Measurements from ENCODE around the gene CRACDL. TPM values are rescaled to one million over a fixed set of nuclear protein-coding genes. Genes with fewer than 3 reads are reported as not detected.

The CRACDL gene
- total RNA-seq, 3 donors from 2014 or later = 0.10 to 0.46 (median 0.16) TPM

GRCh38 chr2:98914713-98915580 lies 21.1 kb downstream of the CRACDL start:
- H3K4me3 Mint-ChIP-seq = no peak overlapping the region
- H3K4me1 Mint-ChIP-seq (ENCODE audit: low read depth) = peaks cover 14% of the 10 kb centered on the region
- ATAC-seq (no peak), DNase-seq (no peak)
- H3K36me3 Mint-ChIP-seq (ENCODE audit: insufficient read depth) = no peaks in the 10 kb centered on the region
- peaks cover 25% of the 10 kb centered on the region for H3K27me3 Mint-ChIP-seq (ENCODE audit: low read depth)
- no peaks in the 10 kb centered on the region for H3K9me3 Mint-ChIP-seq

DNA sequence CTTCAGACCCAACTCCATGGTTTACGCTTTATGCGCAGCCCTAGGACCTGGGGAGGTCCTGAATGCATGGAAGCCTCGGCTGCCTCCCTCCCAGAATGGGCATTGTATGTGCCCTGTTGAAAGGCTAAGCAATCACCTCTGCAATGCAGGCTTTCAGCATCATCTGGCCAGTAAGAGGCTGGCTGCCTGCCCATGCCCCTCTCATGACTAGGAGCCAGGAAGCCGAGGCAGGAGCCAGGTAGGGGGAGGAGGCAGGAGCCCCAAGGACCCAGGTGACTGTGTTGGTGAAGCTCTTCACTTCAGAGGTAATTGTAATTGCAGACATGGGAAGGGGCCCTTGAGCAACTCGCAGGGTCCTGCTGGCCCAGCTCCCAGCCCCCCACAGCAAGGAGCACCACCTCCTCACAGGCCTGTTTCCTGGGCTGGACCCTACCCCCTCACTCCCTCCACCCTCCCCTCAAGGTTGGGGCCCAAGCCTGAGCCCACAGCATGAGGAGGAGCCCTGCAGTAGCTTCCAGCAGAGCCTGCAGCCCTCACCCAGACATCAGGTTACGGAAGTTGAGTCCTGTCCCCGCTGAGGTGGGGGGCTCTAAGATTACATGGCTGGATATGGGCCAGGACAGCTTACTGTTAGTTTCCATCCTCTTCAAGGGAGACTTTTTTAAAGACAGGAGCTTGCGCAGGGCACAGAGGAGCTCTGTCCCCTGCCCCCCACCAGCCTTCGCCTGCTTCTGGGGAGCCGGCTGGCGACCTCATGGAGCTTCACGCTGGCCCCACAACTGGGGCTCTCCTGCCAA lies 21.9 kb downstream of the CRACDL start:
- DNase-seq (no peak), ATAC-seq (no peak)
- H3K4me1 Mint-ChIP-seq (ENCODE audit: low read depth) = peaks cover 22% of the 10 kb centered on the region
- no peaks in the 10 kb centered on the region for H3K36me3 Mint-ChIP-seq (ENCODE audit: insufficient read depth)
- H3K27me3 Mint-ChIP-seq (ENCODE audit: low read depth) = peaks cover 25% of the 10 kb centered on the region
- H3K4me3 Mint-ChIP-seq = no peak overlapping the region
- H3K9me3 Mint-ChIP-seq = no peaks in the 10 kb centered on the region

DNA sequence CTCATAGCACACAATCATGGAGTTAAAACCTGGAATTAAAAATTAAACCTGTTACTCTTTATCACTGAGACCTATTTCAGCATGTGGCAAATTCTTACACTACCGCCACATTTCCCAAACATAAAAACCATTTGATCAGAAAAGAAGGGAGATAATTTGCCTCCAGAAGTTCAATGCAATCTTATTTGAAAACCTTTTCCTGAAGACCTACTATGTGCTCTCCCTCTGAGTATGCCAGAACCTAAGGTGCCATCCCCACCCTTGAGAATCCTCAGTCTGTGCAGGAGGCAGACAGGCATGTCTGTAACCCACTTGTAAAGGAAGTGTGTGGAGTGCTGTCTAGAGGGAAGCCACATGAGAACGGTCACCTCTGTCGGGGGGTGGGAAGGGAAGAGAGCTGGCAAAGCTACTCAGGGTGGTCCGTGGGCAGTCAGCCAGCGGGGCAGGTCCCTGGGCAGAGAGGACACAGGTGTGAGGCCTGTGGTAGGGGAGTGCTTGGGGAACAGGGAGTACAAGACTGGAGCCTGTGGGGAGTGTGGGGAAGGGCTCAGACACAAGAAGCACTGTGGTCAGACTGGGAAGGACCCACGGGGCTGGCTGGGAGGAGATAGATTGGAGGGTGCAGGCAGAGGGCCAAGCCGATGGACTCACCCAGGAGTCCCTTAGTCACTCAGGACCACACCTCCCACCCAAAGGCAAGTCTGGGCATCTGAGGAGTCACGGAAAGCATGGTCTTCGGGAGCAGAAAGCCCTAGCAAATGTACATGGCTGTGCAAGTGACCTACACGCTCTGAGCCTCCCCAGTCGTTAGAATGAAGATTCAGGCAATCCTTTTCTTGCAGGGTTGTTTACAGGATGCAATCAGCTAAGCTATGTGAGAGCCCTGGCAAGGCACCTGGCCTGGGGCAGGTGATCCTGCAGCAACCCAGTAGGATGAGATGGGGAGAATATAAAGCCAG lies 22.8 kb downstream of the CRACDL start:
- Mint-ChIP-seq H3K27me3 (ENCODE audit: low read depth) (peaks cover 29% of the 10 kb centered on the region), H3K4me3 (no peak overlapping the region), H3K4me1 (ENCODE audit: low read depth) (peaks cover 27% of the 10 kb centered on the region)

DNA sequence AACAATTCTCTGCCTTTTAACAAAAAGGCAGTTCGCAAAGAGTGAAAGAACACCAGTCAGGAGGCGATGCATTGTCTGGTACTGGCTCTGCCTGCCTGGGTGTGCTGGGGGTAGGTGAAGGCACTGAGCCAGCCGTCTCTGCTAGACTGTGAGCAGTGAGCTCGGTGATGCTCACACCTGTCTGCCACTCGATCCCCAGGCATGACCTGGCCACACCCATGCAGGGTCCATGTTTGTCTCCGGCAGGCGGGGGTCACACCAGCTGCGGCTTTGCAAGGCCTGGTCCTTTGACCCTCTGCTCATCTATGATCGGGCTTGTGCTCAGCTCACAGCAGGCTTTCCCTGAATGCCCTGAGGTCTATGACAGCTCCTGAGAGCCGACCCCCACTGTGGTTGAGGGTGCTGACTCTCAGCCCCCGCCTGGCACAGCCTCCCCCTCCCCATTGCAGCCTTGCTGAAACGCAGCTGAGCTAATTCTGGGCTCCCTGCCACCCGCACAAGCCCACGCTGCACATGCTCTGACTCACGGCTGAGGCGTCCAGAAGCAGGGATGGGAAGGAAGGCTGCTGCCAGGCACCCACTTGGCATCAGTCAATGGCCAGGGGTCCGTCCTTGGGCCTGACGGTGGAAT lies 23.7 kb downstream of the CRACDL start:
- H3K27me3 Mint-ChIP-seq (ENCODE audit: low read depth) = peaks cover 29% of the 10 kb centered on the region
- H3K9me3 Mint-ChIP-seq = no peaks in the 10 kb centered on the region
- ATAC-seq (no peak), DNase-seq (no peak)
- no peaks in the 10 kb centered on the region for H3K36me3 Mint-ChIP-seq (ENCODE audit: insufficient read depth)
- peaks cover 27% of the 10 kb centered on the region for H3K4me1 Mint-ChIP-seq (ENCODE audit: low read depth)
- no peak overlapping the region for H3K4me3 Mint-ChIP-seq

More for the DNA sequence above, 22.8 kb downstream of the CRACDL start:
- ATAC-seq (no peak), DNase-seq (no peak)
- Mint-ChIP-seq H3K9me3 (no peaks in the 10 kb centered on the region), H3K36me3 (ENCODE audit: insufficient read depth) (no peaks in the 10 kb centered on the region)

GRCh38 chr2:98911376-98912154 lies 24.5 kb downstream of the CRACDL start:
- no peaks in the 10 kb centered on the region for H3K9me3 Mint-ChIP-seq

DNA sequence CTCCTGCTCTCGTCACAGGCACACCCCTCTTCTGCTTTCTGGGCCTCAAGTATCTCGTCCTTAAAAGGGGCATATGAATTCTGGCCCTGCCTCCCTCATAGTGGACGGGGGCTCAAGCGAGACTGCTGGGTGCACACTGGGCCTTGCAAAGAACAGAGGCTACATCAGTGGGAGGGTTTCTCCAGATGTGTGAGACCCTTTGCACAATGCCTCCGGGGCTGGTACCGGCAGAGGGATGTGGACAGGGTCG lies 25.0 kb downstream of the CRACDL start:
- Mint-ChIP-seq H3K4me1 (ENCODE audit: low read depth) (peaks cover 27% of the 10 kb centered on the region), H3K27me3 (ENCODE audit: low read depth) (peaks cover 27% of the 10 kb centered on the region), H3K36me3 (ENCODE audit: insufficient read depth) (no peaks in the 10 kb centered on the region), H3K9me3 (no peaks in the 10 kb centered on the region), H3K4me3 (no peak overlapping the region)
- no peak for DNase-seq
- no peak for ATAC-seq

More at GRCh38 chr2:98911376-98912154, 24.5 kb downstream of the CRACDL start:
- Mint-ChIP-seq H3K27me3 (ENCODE audit: low read depth) (peaks cover 27% of the 10 kb centered on the region), H3K36me3 (ENCODE audit: insufficient read depth) (no peaks in the 10 kb centered on the region), H3K4me1 (ENCODE audit: low read depth) (peaks cover 27% of the 10 kb centered on the region), H3K4me3 (no peak overlapping the region)
- no peak for DNase-seq
- peak in 1 of 2 donors; percentile 70 for ATAC-seq

- ATAC-seq (no peak), DNase-seq (no peak)
- Mint-ChIP-seq H3K4me1 (ENCODE audit: low read depth) (peaks cover 27% of the 10 kb centered on the region), H3K36me3 (ENCODE audit: insufficient read depth) (no peaks in the 10 kb centered on the region), H3K9me3 (no peaks in the 10 kb centered on the region), H3K4me3 (no peak overlapping the region), H3K27me3 (ENCODE audit: low read depth) (peaks cover 29% of the 10 kb centered on the region)
Measured at GRCh38 chr2:98910349-98911125, 25.5 kb downstream of the CRACDL start.

DNA sequence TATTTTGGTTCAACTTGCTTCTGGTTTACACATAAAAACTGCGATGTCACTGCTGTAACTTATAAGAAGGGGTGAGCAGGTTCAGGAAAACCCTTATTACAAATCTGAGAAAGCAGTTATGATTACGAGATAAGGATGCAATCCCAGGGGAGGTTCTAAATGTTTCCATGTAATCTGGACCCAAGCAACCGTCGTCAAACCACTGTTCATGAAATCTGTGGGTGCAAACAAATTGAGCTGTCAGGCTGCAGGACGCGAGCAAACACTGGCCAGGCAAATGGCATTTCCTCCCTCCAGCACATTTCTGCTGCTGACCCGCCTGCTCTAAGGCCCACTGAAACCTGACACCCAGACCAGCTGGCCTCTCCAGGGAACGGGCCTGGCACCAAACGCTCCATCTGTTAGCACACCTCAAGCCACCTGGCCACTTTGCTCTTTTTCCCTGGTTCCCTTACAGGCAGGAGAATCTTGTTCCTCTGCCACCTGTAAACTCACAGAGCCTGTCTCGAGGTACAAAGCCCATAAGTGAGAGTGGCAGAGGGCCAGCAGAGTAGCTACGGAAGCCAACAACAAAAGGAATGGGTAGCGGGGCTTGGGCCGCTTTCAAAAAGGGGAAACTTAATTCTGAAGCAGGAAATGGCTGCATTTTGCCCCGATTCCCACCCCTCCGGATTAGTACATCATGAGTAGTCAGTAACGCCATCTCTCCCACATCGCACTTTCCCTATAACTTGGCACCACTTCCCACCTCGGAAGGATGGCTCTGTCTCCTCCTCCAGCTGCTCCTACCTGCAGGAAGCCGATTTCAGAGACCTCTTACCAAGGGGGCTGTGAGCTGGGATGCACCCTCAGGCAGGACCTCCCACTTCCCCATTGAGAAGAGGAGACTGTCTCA lies 26.5 kb downstream of the CRACDL start:
- ATAC-seq = no peak
- no peaks in the 10 kb centered on the region for H3K36me3 Mint-ChIP-seq (ENCODE audit: insufficient read depth)
- H3K4me3 Mint-ChIP-seq = no peak overlapping the region
- no peak for DNase-seq
- H3K27me3 Mint-ChIP-seq (ENCODE audit: low read depth) = peaks cover 24% of the 10 kb centered on the region
- no peaks in the 10 kb centered on the region for H3K9me3 Mint-ChIP-seq
- peaks cover 27% of the 10 kb centered on the region for H3K4me1 Mint-ChIP-seq (ENCODE audit: low read depth)

DNA sequence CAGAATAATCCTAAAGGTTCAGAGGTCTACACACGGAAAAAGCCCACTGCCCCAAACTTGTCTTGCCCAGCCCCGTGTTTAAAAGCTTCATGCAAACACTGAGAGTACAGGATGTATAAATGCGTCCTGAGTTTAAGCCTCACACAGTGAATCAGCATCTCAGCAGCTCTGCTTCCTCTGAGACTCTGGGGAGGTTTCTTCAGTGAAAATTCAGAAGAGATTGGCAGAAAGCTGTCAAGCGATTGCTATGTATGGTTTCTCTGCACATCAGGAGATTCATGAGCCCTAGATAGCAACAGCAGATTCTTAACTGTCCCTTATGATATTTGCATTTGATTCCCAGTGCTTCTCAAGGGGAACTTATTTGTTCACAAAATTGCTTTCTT lies 27.1 kb downstream of the CRACDL start:
- Mint-ChIP-seq H3K36me3 (ENCODE audit: insufficient read depth) (no peaks in the 10 kb centered on the region), H3K9me3 (no peaks in the 10 kb centered on the region), H3K4me3 (no peak overlapping the region), H3K4me1 (ENCODE audit: low read depth) (peaks cover 27% of the 10 kb centered on the region), H3K27me3 (ENCODE audit: low read depth) (peaks cover 24% of the 10 kb centered on the region)
- no peak for ATAC-seq
- DNase-seq = no peak

- no peak for DNase-seq
- Mint-ChIP-seq H3K4me1 (ENCODE audit: low read depth) (peaks cover 27% of the 10 kb centered on the region), H3K27me3 (ENCODE audit: low read depth) (peaks cover 21% of the 10 kb centered on the region), H3K9me3 (no peaks in the 10 kb centered on the region), H3K4me3 (no peak overlapping the region), H3K36me3 (ENCODE audit: insufficient read depth) (no peaks in the 10 kb centered on the region)
- ATAC-seq = no peak
Measured at GRCh38 chr2:98907966-98908905, 27.8 kb downstream of the CRACDL start.

DNA sequence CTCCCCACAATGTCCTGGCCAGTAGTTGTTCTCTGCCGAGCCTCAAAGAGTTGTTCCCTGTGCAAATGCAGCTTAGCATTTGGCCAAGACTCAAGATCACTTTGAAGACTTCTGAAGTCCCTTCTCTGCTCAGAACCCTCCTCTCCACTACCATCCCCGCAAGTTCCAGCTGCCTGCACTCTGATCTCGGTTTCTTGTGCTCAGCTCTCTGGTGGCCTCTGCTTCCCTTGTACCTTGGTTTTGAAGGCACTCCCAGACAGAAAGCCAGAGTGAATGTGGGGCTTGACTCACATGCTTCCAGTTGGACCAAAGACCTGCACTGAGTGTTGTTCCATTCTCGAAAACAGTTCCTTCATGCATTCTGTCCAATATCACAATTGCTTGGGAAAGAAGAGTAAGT lies 28.6 kb downstream of the CRACDL start:
- Mint-ChIP-seq H3K27me3 (ENCODE audit: low read depth) (peaks cover 13% of the 10 kb centered on the region), H3K36me3 (ENCODE audit: insufficient read depth) (no peaks in the 10 kb centered on the region), H3K4me1 (ENCODE audit: low read depth) (peaks cover 25% of the 10 kb centered on the region), H3K4me3 (no peak overlapping the region), H3K9me3 (no peaks in the 10 kb centered on the region)
- no peak for DNase-seq
- ATAC-seq = no peak
